ENCODE measurements around the gene HES1.
A peak's percentile ranks its signal among the peaks of the same experiment; 100 is the strongest.

Gene HES1

GRCh38 chr3:194097141-194097882 lies 38.6 kb upstream of the HES1 start:
- peak overlapping the region; percentile 20 for H3K27ac Mint-ChIP-seq
- peaks cover 69 to 82% of the 10 kb centered on the region in 2 donors for H3K4me1 Mint-ChIP-seq
- H3K4me3 Mint-ChIP-seq: no peak overlapping the region
- DNase-seq: no peak
- H3K9me3 Mint-ChIP-seq: no peaks in the 10 kb centered on the region
- no peaks in the 10 kb centered on the region for H3K36me3 Mint-ChIP-seq
- ATAC-seq (replicated peaks): no peak
- H3K27me3 Mint-ChIP-seq: no peaks in the 10 kb centered on the region

- Mint-ChIP-seq H3K36me3 (no peaks in the 10 kb centered on the region), H3K4me1 (peaks cover 73 to 84% of the 10 kb centered on the region in 2 donors), H3K4me3 (peak overlapping the region in 1 of 2 donors; percentile 61), H3K27ac (peak overlapping the region; percentile 66), H3K9me3 (no peaks in the 10 kb centered on the region), H3K27me3 (no peaks in the 10 kb centered on the region)
- ATAC-seq (replicated peaks) (peak in 1 of 2 donors; percentile 19), DNase-seq (no peak)
Observed at GRCh38 chr3:194098081-194098842, 37.7 kb upstream of the HES1 start.

GRCh38 chr3:194098843-194099183 lies 37.1 kb upstream of the HES1 start:
- ATAC-seq (replicated peaks) (no peak), DNase-seq (no peak)
- Mint-ChIP-seq H3K9me3 (no peaks in the 10 kb centered on the region), H3K4me3 (peak overlapping the region in 1 of 2 donors; percentile 61), H3K4me1 (peaks cover 74 to 87% of the 10 kb centered on the region in 2 donors), H3K27ac (peak overlapping the region; percentile 60), H3K36me3 (no peaks in the 10 kb centered on the region), H3K27me3 (no peaks in the 10 kb centered on the region)

GRCh38 chr3:194099215-194099614 lies 36.7 kb upstream of the HES1 start:
- Mint-ChIP-seq H3K4me1 (peaks cover 75 to 88% of the 10 kb centered on the region in 2 donors), H3K4me3 (peak overlapping the region in 1 of 2 donors; percentile 61), H3K27me3 (no peaks in the 10 kb centered on the region), H3K36me3 (no peaks in the 10 kb centered on the region), H3K9me3 (no peaks in the 10 kb centered on the region), H3K27ac (peak overlapping the region; percentile 60)
- DNase-seq: no peak
- ATAC-seq (replicated peaks): no peak

GRCh38 chr3:194100856-194101390 lies 35.0 kb upstream of the HES1 start:
- Mint-ChIP-seq H3K4me3 (peak overlapping the region; percentile 22 to 43), H3K9me3 (no peaks in the 10 kb centered on the region), H3K27me3 (no peaks in the 10 kb centered on the region), H3K27ac (peak overlapping the region; percentile 70), H3K36me3 (no peaks in the 10 kb centered on the region), H3K4me1 (peaks cover 81 to 97% of the 10 kb centered on the region in 2 donors)
- DNase-seq: peak; percentile 68
- peak; percentile 56 to 60 for ATAC-seq (replicated peaks)

GRCh38 chr3:194101592-194102432 lies 34.1 kb upstream of the HES1 start:
- DNase-seq (no peak), ATAC-seq (replicated peaks) (no peak)
- Mint-ChIP-seq H3K27ac (peak overlapping the region; percentile 70), H3K4me3 (peak overlapping the region in 1 of 2 donors; percentile 19), H3K9me3 (no peaks in the 10 kb centered on the region), H3K27me3 (no peaks in the 10 kb centered on the region), H3K4me1 (peaks cover 85 to 100% of the 10 kb centered on the region in 2 donors), H3K36me3 (no peaks in the 10 kb centered on the region)

- Mint-ChIP-seq H3K9me3 (no peaks in the 10 kb centered on the region), H3K27ac (peak overlapping the region; percentile 70), H3K4me3 (peak overlapping the region in 1 of 2 donors; percentile 19), H3K36me3 (no peaks in the 10 kb centered on the region), H3K27me3 (no peaks in the 10 kb centered on the region), H3K4me1 (peaks cover 86 to 99% of the 10 kb centered on the region in 2 donors)
- ATAC-seq (replicated peaks) (no peak), DNase-seq (no peak)
Observed at GRCh38 chr3:194102436-194102835, 33.5 kb upstream of the HES1 start.

GRCh38 chr3:194103505-194103904 lies 32.4 kb upstream of the HES1 start:
- Mint-ChIP-seq H3K36me3 (peaks cover 0 to 5% of the 10 kb centered on the region in 2 donors), H3K27ac (peak overlapping the region; percentile 92), H3K4me3 (peak overlapping the region; percentile 66 to 74), H3K4me1 (peaks cover 81 to 96% of the 10 kb centered on the region in 2 donors), H3K27me3 (no peaks in the 10 kb centered on the region), H3K9me3 (peaks cover 0 to 3% of the 10 kb centered on the region in 2 donors)
- peak; percentile 38 to 53 for ATAC-seq (replicated peaks)
- DNase-seq: peak; percentile 56

GRCh38 chr3:194103983-194104751 lies 31.8 kb upstream of the HES1 start:
- Mint-ChIP-seq H3K9me3 (peaks cover 0 to 3% of the 10 kb centered on the region in 2 donors), H3K4me1 (peaks cover 78 to 95% of the 10 kb centered on the region in 2 donors), H3K27ac (peak overlapping the region; percentile 74), H3K4me3 (peak overlapping the region; percentile 63 to 77), H3K27me3 (no peaks in the 10 kb centered on the region), H3K36me3 (peaks cover 0 to 5% of the 10 kb centered on the region in 2 donors)
- ATAC-seq (replicated peaks) (peak; percentile 86 to 89), DNase-seq (peak; percentile 91)

GRCh38 chr3:194105292-194105691 lies 30.7 kb upstream of the HES1 start:
- Mint-ChIP-seq H3K4me1 (peaks cover 78 to 91% of the 10 kb centered on the region in 2 donors), H3K36me3 (peaks cover 0 to 5% of the 10 kb centered on the region in 2 donors), H3K27me3 (no peaks in the 10 kb centered on the region), H3K4me3 (peak overlapping the region; percentile 59 to 71), H3K9me3 (peaks cover 0 to 3% of the 10 kb centered on the region in 2 donors), H3K27ac (peak overlapping the region; percentile 48)
- ATAC-seq (replicated peaks) (no peak), DNase-seq (no peak)

GRCh38 chr3:194107107-194107506 lies 28.8 kb upstream of the HES1 start:
- peak; percentile 55 for DNase-seq
- H3K36me3 Mint-ChIP-seq: peaks cover 0 to 5% of the 10 kb centered on the region in 2 donors
- no peaks in the 10 kb centered on the region for H3K27me3 Mint-ChIP-seq
- peak; percentile 26 to 46 for ATAC-seq (replicated peaks)
- peaks cover 63 to 84% of the 10 kb centered on the region in 2 donors for H3K4me1 Mint-ChIP-seq
- H3K4me3 Mint-ChIP-seq: peak overlapping the region; percentile 43 to 44
- peaks cover 0 to 3% of the 10 kb centered on the region in 2 donors for H3K9me3 Mint-ChIP-seq
- peak overlapping the region; percentile 89 for H3K27ac Mint-ChIP-seq

GRCh38 chr3:194109192-194109863 lies 26.6 kb upstream of the HES1 start:
- DNase-seq: no peak

GRCh38 chr3:194110483-194110882 lies 25.5 kb upstream of the HES1 start:
- peaks cover 0 to 5% of the 10 kb centered on the region in 2 donors for H3K36me3 Mint-ChIP-seq
- DNase-seq: no peak
- no peak overlapping the region for H3K4me3 Mint-ChIP-seq
- no peak overlapping the region for H3K27ac Mint-ChIP-seq
- no peaks in the 10 kb centered on the region for H3K27me3 Mint-ChIP-seq
- H3K9me3 Mint-ChIP-seq: peaks cover 0 to 3% of the 10 kb centered on the region in 2 donors
- no peak for ATAC-seq (replicated peaks)
- H3K4me1 Mint-ChIP-seq: peaks cover 38 to 50% of the 10 kb centered on the region in 2 donors

More at GRCh38 chr3:194109192-194109863, 26.6 kb upstream of the HES1 start:
- H3K4me1 Mint-ChIP-seq: peaks cover 48 to 62% of the 10 kb centered on the region in 2 donors
- no peaks in the 10 kb centered on the region for H3K27me3 Mint-ChIP-seq
- peaks cover 0 to 3% of the 10 kb centered on the region in 2 donors for H3K9me3 Mint-ChIP-seq
- H3K27ac Mint-ChIP-seq: no peak overlapping the region
- ATAC-seq (replicated peaks): peak; percentile 16 to 38
- H3K4me3 Mint-ChIP-seq: peak overlapping the region; percentile 6 to 7
- peaks cover 0 to 5% of the 10 kb centered on the region in 2 donors for H3K36me3 Mint-ChIP-seq

Data from stimulated activated naive B cell treated with anti-CD40 and anti-IgM and Interleukin-4, amounts not matched to agents 10 μg/mL and 1 μg/mL and 100 μg/mL, for 72 hours (primary cell).